Chondrocyte (in vitro differentiated cells): Measurements from ENCODE around the gene GNL2. TPM values are rescaled to one million over a fixed set of nuclear protein-coding genes. Genes with fewer than 3 reads are reported as not detected.
"Not testable (repeated sequence)": the region's sequence is repeated elsewhere in the genome, so short reads cannot be mapped to it uniquely, and the experiment has no call there.

Source experiments
- DNase-seq: peaks from one replicate; pipeline ENCODE4 v3.0.0; 2021; ENCODE audit warnings: mixed read lengths, low spot score
- H3K27ac Mint-ChIP-seq: one replicate; pipeline ENCODE4 v1.8.0; 2021; ENCODE audit warnings: mild to moderate bottlenecking, moderate library complexity, mixed read lengths; ENCODE audit not compliant: unreplicated experiment
- H3K27me3 Mint-ChIP-seq: 2 replicates; pipeline ENCODE4 v1.8.0; 2021; ENCODE audit warnings: low read depth, mixed read lengths
- H3K36me3 Mint-ChIP-seq: 2 replicates; pipeline ENCODE4 v1.8.0; 2021; ENCODE audit warnings: low read depth, mixed read lengths
- H3K4me1 Mint-ChIP-seq: 2 replicates; pipeline ENCODE4 v1.8.0; 2021; ENCODE audit warnings: low read depth, mild to moderate bottlenecking, mixed read lengths
- H3K4me3 Mint-ChIP-seq: one replicate; pipeline ENCODE4 v1.8.0; 2021; ENCODE audit warnings: mild to moderate bottlenecking, moderate library complexity, mixed read lengths; ENCODE audit not compliant: unreplicated experiment
- H3K9me3 Mint-ChIP-seq: 2 replicates; pipeline ENCODE4 v1.8.0; 2021; ENCODE audit warnings: low read depth, mixed read lengths
- CTCF ChIP-seq: fragments of 200-600 bp; sonication (generic); IDR thresholded peaks from 2 replicates; pipeline ENCODE4 v1.5.0; 2021; ENCODE audit warnings: antibody characterized with exemption, mild to moderate bottlenecking, moderate library complexity
- total RNA-seq: library from RNA; stranded (reverse); gene quantifications from 3 replicates; pipeline ENCODE4 v1.2.1, GENCODE V29; 2021

GNL2 gene
- total RNA-seq, 1 donor from 2014 or later: 47.6 TPM

GRCh38 chr1:37540036-37540785 is 55.5 kb downstream of the GNL2 start:
- no peak for DNase-seq
- Mint-ChIP-seq H3K36me3 (peaks cover 38% of the 10 kb centered on the region), H3K4me3 (no peak overlapping the region)

DNA sequence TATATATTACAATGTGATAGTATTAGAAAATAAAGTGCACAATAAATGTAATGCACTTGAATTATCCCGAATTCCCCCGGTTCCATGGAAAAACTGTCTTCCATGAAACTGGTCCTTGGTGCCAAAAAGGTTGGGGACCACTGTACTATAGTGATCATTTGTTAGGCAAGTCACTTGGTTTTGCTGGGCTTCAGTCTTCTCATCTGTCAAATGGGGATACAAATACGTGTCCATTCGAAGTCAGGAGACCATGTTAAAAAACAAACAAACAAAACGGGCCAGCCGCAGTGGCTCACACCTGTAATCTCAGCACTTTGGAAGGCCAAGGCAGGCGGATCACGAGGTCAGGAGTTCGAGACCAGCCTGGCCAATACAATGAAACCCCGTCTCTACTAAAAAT is 56.6 kb downstream of the GNL2 start:
- not testable (repeated sequence) for DNase-seq, H3K27me3 Mint-ChIP-seq, H3K27ac Mint-ChIP-seq, H3K9me3 Mint-ChIP-seq, H3K4me1 Mint-ChIP-seq, H3K4me3 Mint-ChIP-seq
- H3K36me3 Mint-ChIP-seq: peaks cover 32% of the 10 kb centered on the region

More at GRCh38 chr1:37540036-37540785, 55.5 kb downstream of the GNL2 start:
- Mint-ChIP-seq H3K4me1 (no peaks in the 10 kb centered on the region), H3K27me3 (no peaks in the 10 kb centered on the region), H3K27ac (no peak overlapping the region), H3K9me3 (no peaks in the 10 kb centered on the region)
- no peak for TF ChIP-seq CTCF

DNA sequence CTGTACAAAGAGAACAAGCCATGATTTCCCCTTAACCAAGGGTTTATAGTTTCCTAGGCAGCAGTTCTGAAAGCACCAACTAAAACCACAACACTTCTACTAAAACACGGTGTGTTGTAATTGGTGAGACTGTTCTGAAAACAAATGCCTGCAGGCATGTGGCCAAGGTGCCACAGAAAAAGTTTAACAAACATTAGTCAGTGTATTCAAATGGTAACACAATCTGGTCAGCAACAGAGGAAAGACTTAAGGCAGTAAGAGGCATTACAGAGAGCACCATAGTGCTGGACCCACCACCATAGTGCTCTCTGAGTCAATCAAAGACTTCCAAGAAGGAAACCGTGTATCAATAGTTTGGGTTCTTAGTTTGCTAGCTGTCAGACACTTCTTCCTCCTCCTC is 58.4 kb downstream of the GNL2 start:
- no peak for DNase-seq
- Mint-ChIP-seq H3K36me3 (peaks cover 33% of the 10 kb centered on the region), H3K9me3 (no peaks in the 10 kb centered on the region), H3K27me3 (no peaks in the 10 kb centered on the region), H3K27ac (no peak overlapping the region), H3K4me1 (peaks cover 7% of the 10 kb centered on the region), H3K4me3 (no peak overlapping the region)
- no peak for TF ChIP-seq CTCF

- Mint-ChIP-seq H3K4me3 (no peak overlapping the region), H3K36me3 (peaks cover 22% of the 10 kb centered on the region), H3K27ac (no peak overlapping the region), H3K4me1 (peaks cover 7% of the 10 kb centered on the region), H3K27me3 (no peaks in the 10 kb centered on the region), H3K9me3 (no peaks in the 10 kb centered on the region)
- no peak for TF ChIP-seq CTCF
- DNase-seq: no peak
Measured at GRCh38 chr1:37533317-37534093, 62.2 kb downstream of the GNL2 start.

DNA sequence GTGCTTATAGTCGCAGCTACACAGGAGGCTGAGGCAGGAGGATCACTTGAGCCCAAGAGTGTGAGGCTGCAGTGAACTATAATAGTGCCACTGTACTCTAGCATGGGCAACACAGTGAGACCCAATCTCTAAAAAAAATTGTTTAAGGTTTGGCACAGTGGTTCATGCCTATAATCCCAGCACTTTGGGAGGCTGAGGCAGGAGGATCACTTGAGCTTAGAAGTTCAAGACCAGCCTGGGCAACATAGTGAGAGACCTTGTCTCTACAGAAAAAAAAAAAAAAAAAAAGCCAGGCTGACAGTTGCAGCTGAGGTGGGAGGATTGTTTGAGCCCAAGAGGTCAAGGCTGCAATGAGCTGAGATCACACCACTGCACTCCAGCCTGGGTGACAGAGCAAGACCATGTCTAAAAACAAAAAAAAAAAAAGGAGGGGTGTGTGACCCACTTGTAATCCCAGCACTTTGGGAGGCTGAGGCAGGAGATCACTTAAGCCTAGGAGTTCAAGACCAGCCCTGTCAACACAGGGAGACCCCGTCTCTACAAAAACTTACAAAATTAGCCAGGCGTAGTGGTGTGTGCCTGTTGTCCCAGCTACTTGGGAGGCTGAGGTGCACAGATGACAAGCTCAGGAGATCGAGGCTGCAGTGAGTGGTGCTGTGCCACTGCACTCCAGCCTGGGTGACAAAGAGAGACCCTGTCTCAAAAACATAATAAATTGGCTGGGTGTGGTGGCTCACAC is 63.1 kb downstream of the GNL2 start:
- not testable (repeated sequence) for H3K27me3 Mint-ChIP-seq, H3K4me1 Mint-ChIP-seq, H3K9me3 Mint-ChIP-seq, H3K27ac Mint-ChIP-seq, DNase-seq, H3K4me3 Mint-ChIP-seq
- H3K36me3 Mint-ChIP-seq: peaks cover 17% of the 10 kb centered on the region

DNA sequence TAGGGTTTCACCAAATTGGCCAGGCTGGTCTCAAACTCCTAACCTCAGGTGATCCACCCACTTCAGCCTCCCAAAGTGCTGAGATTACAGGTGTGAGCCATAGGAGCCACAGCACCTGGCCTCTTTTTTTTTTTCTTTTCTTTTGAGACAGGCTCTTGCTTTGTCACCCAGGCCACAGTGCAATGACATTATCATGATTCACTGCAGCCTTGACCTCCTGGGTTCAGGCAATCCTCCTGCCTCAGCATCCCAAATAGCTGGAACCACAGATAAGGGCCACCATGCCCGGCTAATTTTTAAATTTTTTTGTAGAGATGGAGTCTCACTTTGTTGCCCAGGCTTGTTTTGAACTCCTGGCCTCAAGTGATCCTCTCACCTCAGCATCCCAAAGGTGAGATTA is 65.8 kb downstream of the GNL2 start:
- not testable (repeated sequence) for H3K4me1 Mint-ChIP-seq, H3K27me3 Mint-ChIP-seq, DNase-seq, H3K9me3 Mint-ChIP-seq, H3K36me3 Mint-ChIP-seq, H3K4me3 Mint-ChIP-seq, H3K27ac Mint-ChIP-seq
